Measurements from ENCODE around the gene JMJD6.

Gene JMJD6

DNA sequence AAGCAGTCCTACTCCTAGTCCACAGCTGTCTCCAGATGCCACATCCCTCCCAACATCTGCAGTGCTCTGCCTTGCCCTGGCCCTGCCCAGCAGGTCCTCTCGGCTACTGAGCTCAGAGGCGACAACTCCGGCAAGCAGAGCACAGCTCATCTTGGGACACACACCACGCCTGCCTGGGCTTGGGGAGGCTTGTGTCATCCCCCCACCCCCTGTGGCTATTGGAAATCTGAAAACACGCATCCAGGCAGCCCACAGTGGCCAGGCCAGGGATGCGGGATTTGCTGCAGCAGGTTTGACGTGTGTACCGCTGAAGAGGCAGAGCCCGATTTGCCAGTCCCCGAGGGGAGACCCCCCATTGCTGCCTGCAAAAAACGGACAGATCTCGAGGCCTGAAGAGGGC lies 41.0 kb downstream of the JMJD6 start:
- TF ChIP-seq FOXP2 (optimal IDR thresholded peaks at IDR 0.05; ENCODE audit: borderline replicate concordance, extremely low read depth, extremely low read length, insufficient read depth) = no peak
- TF ChIP-seq TAF1 (IDR thresholded peaks at IDR 0.05; ENCODE audit: borderline replicate concordance, insufficient read depth, low read length) = no peak
- TF ChIP-seq, protein P1, sequence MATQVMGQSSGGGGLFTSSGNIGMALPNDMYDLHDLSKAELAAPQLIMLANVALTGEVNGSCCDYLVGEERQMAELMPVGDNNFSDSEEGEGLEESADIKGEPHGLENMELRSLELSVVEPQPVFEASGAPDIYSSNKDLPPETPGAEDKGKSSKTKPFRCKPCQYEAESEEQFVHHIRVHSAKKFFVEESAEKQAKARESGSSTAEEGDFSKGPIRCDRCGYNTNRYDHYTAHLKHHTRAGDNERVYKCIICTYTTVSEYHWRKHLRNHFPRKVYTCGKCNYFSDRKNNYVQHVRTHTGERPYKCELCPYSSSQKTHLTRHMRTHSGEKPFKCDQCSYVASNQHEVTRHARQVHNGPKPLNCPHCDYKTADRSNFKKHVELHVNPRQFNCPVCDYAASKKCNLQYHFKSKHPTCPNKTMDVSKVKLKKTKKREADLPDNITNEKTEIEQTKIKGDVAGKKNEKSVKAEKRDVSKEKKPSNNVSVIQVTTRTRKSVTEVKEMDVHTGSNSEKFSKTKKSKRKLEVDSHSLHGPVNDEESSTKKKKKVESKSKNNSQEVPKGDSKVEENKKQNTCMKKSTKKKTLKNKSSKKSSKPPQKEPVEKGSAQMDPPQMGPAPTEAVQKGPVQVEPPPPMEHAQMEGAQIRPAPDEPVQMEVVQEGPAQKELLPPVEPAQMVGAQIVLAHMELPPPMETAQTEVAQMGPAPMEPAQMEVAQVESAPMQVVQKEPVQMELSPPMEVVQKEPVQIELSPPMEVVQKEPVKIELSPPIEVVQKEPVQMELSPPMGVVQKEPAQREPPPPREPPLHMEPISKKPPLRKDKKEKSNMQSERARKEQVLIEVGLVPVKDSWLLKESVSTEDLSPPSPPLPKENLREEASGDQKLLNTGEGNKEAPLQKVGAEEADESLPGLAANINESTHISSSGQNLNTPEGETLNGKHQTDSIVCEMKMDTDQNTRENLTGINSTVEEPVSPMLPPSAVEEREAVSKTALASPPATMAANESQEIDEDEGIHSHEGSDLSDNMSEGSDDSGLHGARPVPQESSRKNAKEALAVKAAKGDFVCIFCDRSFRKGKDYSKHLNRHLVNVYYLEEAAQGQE (IDR thresholded peaks at IDR 0.05; ENCODE audit: insufficient read depth in 1 of 2, low read depth in 2 of 2, low read length in 2 of 2) = no peak
- no peak for TF ChIP-seq SIN3A (IDR thresholded peaks at IDR 0.05; ENCODE audit: borderline replicate concordance, insufficient read depth, low read length)
- no peak for TF ChIP-seq POLR2AphosphoS5 (IDR thresholded peaks at IDR 0.05; ENCODE audit: low read depth, low read length)

DNA sequence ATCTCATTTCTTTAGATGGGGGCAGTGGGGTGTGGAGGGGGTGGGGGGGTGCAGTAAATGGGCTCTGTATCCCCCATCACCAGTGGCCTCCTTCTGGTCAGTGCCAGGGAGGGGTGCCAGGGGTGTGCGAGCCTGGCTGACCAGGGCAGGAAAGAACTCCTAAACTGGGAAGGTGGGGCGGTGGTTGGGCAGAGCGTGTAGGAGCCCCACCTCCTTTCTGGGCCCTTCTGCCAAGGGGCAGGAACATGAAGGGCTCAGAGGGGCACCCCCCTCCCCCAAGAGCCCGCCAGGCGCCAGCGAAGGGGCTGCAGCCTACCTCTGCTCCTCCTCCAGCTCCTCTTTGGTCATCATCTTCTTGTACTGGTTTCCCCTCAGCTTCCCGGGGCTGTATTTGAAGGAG lies 41.6 kb downstream of the JMJD6 start:
- TF ChIP-seq TAF1 (IDR thresholded peaks at IDR 0.05; ENCODE audit: borderline replicate concordance, insufficient read depth, low read length) (no peak), SIN3A (IDR thresholded peaks at IDR 0.05; ENCODE audit: borderline replicate concordance, insufficient read depth, low read length) (no peak), POLR2AphosphoS5 (IDR thresholded peaks at IDR 0.05; ENCODE audit: low read depth, low read length) (no peak), FOXP2 (optimal IDR thresholded peaks at IDR 0.05; ENCODE audit: borderline replicate concordance, extremely low read depth, extremely low read length, insufficient read depth) (no peak)
- TF ChIP-seq, protein P1 (IDR thresholded peaks at IDR 0.05; ENCODE audit: insufficient read depth in 1 of 2, low read depth in 2 of 2, low read length in 2 of 2) = no peak

DNA sequence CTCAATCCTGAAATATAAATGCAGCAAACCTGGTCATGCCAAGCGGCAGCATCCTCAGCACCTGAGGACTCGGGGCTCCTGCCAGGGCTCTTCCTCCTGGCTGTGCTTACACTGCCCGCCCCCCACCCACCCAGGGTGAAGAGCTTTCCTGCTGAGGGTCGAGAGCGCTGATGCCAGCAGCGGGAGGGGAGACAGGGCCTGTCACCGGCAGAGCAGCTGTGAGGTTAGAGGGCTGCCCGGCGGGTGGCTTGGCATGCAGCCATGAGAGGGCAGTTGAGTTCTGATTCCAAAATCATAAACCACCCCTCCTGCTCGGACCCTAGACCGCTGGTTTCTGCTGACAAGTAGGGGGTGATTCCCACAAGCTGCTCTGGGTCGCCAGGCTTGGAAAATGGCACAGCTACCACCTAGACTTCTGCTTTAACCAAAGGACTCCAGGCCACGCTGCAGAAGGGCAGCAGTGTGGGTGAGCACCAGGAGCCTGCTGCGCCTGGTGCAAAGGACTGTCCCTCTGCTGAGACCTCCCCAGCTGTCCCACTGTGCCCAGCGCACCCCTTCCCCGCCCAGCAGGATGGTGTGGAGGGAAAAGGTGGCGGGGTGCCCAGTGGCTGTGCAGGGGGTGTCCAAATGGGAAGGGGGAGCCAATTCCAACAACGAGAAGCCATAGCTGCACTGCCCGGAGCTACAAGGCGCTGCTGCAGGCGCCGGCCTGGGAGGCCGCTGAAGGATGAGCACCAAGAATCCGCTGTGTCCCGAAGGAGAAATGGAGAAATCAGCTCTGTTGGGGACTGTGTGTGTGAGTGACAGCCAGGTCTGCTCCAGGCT lies 42.3 kb downstream of the JMJD6 start:
- TF ChIP-seq POLR2AphosphoS5 (IDR thresholded peaks at IDR 0.05; ENCODE audit: low read depth, low read length) (no peak), TAF1 (IDR thresholded peaks at IDR 0.05; ENCODE audit: borderline replicate concordance, insufficient read depth, low read length) (no peak), SIN3A (IDR thresholded peaks at IDR 0.05; ENCODE audit: borderline replicate concordance, insufficient read depth, low read length) (no peak), FOXP2 (optimal IDR thresholded peaks at IDR 0.05; ENCODE audit: borderline replicate concordance, extremely low read depth, extremely low read length, insufficient read depth) (no peak)
- TF ChIP-seq, protein P1 (IDR thresholded peaks at IDR 0.05; ENCODE audit: insufficient read depth in 1 of 2, low read depth in 2 of 2, low read length in 2 of 2) = no peak

DNA sequence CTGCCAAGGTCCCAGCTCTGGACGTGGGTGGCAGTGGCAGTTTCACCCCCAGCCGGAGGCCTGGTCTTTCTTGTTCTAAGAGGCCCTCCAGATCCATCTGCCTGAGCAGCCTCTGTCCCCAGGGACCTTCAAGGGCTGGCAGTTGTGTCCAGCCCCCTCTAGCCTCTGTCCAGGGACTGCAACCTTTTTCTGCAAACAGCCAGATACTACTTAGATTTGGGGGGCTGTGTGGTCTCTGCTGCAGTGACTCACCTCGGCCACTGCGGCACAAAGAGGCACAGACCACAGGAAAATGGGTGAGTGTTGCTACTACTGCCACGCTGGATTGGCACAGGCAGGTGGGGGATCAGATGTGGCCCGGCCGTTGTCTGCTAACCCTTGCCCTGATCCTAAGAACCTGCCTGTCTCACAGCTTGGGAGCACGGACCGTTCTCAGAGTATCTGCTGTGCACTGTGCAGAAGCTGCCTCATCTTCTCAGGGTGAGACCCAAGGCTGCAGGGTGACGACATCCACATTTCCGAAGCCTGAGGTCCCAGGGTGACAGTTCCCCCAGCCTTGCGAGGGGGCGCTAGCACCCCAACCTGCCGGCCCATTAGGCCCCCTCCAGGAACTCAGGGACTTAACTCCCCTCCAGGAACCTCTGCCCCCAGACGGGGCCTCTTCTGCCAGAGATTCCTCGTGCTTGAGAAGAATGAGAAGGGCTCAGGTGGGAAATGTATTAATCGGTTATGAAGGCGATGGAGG lies 43.2 kb downstream of the JMJD6 start:
- no peak for TF ChIP-seq SIN3A (IDR thresholded peaks at IDR 0.05; ENCODE audit: borderline replicate concordance, insufficient read depth, low read length)

DNA sequence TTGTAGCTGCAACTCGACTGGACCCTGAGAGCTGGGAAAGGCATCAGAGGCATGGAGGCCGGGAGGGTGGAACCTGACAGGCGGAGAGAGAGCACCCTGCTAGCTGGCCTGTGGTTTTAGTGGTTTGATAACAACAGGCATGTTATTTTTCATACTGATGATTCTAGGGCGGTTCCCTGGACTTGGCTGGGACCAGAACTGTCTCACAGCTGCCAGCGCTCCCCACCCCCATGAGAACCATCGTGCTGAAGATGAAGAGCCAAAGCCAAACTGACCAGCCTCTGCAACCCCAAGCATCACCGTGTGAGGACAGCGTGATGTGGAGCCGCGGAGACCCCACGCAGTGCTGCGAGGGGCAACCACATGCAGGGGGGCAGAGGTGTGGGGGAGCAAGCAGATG lies 44.1 kb downstream of the JMJD6 start:
- TF ChIP-seq TAF1 (IDR thresholded peaks at IDR 0.05; ENCODE audit: borderline replicate concordance, insufficient read depth, low read length) (no peak), FOXP2 (optimal IDR thresholded peaks at IDR 0.05; ENCODE audit: borderline replicate concordance, extremely low read depth, extremely low read length, insufficient read depth) (no peak), POLR2AphosphoS5 (IDR thresholded peaks at IDR 0.05; ENCODE audit: low read depth, low read length) (no peak), SIN3A (IDR thresholded peaks at IDR 0.05; ENCODE audit: borderline replicate concordance, insufficient read depth, low read length) (no peak)
- TF ChIP-seq, protein P1 (IDR thresholded peaks at IDR 0.05; ENCODE audit: insufficient read depth in 1 of 2, low read depth in 2 of 2, low read length in 2 of 2) = no peak
